Measurements from ENCODE around the gene ABCA1. TPM values are rescaled to one million over a fixed set of nuclear protein-coding genes. Genes with fewer than 3 reads are reported as not detected.

ABCA1 gene
- polyA plus RNA-seq, 3 donors: 2.0 to 5.1 (median 2.7) TPM

DNA sequence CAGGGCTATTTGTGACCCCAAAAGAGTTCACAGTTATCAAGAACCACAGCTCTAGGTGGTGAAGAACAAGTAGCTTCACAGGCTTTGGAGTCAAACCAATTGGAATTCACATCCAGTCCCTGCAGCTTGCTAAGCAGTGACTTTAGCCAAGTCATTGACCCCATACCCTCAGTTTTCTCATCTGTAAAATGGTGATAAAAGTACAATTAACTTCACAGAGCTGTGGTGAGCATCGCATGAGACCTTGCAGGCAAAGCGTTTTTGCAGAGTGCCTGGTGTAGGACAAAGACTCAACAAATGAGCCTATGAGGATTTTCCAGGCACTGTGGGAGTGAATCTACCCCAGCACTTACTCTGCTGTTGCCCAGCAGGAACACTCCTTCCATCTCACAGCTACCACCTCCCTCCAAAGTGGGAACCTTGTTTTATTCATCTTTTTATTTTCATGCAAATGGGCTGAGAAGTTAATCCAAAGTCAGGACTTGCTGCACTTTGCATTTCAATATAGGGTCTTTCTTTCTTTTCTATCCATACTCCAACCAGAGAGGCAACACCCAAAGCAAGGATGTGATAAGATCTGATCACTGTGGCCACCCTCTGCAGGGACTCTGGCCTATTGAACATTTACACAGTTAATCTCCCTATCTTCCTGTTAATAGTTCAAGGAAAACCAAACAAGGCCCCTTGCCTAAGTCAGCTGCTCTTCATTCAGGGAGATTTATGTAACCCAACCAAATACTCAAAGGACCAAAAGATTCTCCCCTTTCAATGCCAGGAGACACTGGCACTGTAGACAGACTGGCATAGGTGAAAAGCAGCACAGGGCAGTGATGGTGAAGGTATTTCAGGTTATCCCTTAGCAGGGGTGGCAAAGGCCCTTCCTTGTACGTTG lies 41.9 kb downstream of the ABCA1 start:
- Mint-ChIP-seq H3K9me3 (peaks cover 0 to 5% (median 3%) of the 10 kb centered on the region in 7 donors), H3K36me3 (peaks cover 73 to 81% of the 10 kb centered on the region in 2 donors), H3K27ac (no peak overlapping the region), H3K27me3 (ENCODE audit: low read depth in 3 of 3) (no peaks in the 10 kb centered on the region), H3K4me3 (no peak overlapping the region), H3K4me1 (no peaks in the 10 kb centered on the region)
- intact Hi-C loops (cut with micrococcal nuclease): loop anchor here in 1 of 2 donors (5.0 kb wide), 1 partner anchor 39 kb away; no protein-coding TSS in a partner anchor
- Histone ChIP-seq H3K4me1 (ENCODE audit: control insufficient read depth in 1 of 2, insufficient read depth in 2 of 2, low read length in 2 of 2) (no peaks in the 10 kb centered on the region), H3K9ac (ENCODE audit: insufficient read depth, low read length, poor library complexity, severe bottlenecking) (no peak overlapping the region), H3K27me3 (ENCODE audit: control insufficient read depth in 2 of 2, insufficient read depth in 2 of 2, low read length in 2 of 2) (no peaks in the 10 kb centered on the region), H3K36me3 (replicated peaks in 1 of 2; ENCODE audit: control insufficient read depth in 1 of 2, insufficient read depth in 2 of 2, low read length in 2 of 2) (peaks cover 51 to 67% of the 10 kb centered on the region in 2 donors), H4K20me1 (ENCODE audit: insufficient read depth, low read length) (peaks cover 8% of the 10 kb centered on the region), H3K9me3 (replicated peaks in 1 of 2; ENCODE audit: control insufficient read depth in 1 of 2, insufficient read depth in 1 of 2, low read length in 2 of 2) (no peaks in the 10 kb centered on the region), H3K4me2 (replicated peaks; ENCODE audit: extremely low read depth, low read length, poor library complexity, severe bottlenecking) (no peak overlapping the region), H2AFZ (ENCODE audit: insufficient read depth, low read depth, low read length, poor library complexity, severe bottlenecking) (no peak overlapping the region), H3K27ac (ENCODE audit: low read depth in 1 of 2, low read length in 2 of 2) (no peak overlapping the region), H3K79me2 (ENCODE audit: insufficient read depth, low read length) (no peaks in the 10 kb centered on the region), H3K4me3 (replicated peaks in 1 of 3; ENCODE audit: low read depth in 2 of 3, low read length in 3 of 3) (no peak overlapping the region)
- no peak for DNase-seq
- 100% methylated on average over 2 of the region's 3 CpGs for WGBS (ENCODE audit: insufficient coverage)
- TF ChIP-seq, protein P1, sequence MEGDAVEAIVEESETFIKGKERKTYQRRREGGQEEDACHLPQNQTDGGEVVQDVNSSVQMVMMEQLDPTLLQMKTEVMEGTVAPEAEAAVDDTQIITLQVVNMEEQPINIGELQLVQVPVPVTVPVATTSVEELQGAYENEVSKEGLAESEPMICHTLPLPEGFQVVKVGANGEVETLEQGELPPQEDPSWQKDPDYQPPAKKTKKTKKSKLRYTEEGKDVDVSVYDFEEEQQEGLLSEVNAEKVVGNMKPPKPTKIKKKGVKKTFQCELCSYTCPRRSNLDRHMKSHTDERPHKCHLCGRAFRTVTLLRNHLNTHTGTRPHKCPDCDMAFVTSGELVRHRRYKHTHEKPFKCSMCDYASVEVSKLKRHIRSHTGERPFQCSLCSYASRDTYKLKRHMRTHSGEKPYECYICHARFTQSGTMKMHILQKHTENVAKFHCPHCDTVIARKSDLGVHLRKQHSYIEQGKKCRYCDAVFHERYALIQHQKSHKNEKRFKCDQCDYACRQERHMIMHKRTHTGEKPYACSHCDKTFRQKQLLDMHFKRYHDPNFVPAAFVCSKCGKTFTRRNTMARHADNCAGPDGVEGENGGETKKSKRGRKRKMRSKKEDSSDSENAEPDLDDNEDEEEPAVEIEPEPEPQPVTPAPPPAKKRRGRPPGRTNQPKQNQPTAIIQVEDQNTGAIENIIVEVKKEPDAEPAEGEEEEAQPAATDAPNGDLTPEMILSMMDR (IDR thresholded peaks at IDR 0.05): no peak

DNA sequence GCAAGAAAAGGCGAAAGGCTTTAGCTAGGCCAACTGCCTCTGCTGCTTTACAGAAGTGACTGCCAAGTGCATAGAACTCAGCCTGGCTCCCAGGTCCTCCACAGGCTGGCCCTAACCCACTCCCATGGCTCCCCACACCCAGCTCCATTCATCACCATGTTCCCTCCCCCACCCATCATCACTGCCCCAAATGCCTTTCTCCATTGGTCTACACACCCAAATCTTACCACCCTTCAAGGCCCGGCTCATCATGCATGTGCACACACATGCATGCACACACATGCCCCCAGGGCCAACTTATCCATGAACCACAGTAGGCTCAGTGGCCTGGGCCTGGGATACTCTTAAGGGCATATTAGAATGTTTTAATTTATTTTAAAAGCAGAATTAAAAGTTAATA lies 44.8 kb downstream of the ABCA1 start:
- peaks cover 0 to 1% (median 0%) of the 10 kb centered on the region in 3 donors for H3K27me3 Mint-ChIP-seq (ENCODE audit: low read depth in 3 of 3)
- H3K4me1 Mint-ChIP-seq: peaks cover 4% of the 10 kb centered on the region
- intact Hi-C loops (cut with micrococcal nuclease): loop anchor here in 1 of 2 donors (5.0 kb wide), 1 partner anchor 34 kb away; no protein-coding TSS in a partner anchor
- H3K27ac Mint-ChIP-seq: peak overlapping the region in 1 of 7 donors; percentile 15
- Histone ChIP-seq H3K27me3 (ENCODE audit: control insufficient read depth in 2 of 2, insufficient read depth in 2 of 2, low read length in 2 of 2) (no peaks in the 10 kb centered on the region), H3K4me3 (replicated peaks in 1 of 3; ENCODE audit: low read depth in 2 of 3, low read length in 3 of 3) (no peak overlapping the region), H4K20me1 (ENCODE audit: insufficient read depth, low read length) (no peaks in the 10 kb centered on the region), H3K27ac (ENCODE audit: low read depth in 1 of 2, low read length in 2 of 2) (no peak overlapping the region), H3K4me1 (ENCODE audit: control insufficient read depth in 1 of 2, insufficient read depth in 2 of 2, low read length in 2 of 2) (no peaks in the 10 kb centered on the region), H3K9me3 (replicated peaks in 1 of 2; ENCODE audit: control insufficient read depth in 1 of 2, insufficient read depth in 1 of 2, low read length in 2 of 2) (no peaks in the 10 kb centered on the region), H3K4me2 (replicated peaks; ENCODE audit: extremely low read depth, low read length, poor library complexity, severe bottlenecking) (no peak overlapping the region), H3K9ac (ENCODE audit: insufficient read depth, low read length, poor library complexity, severe bottlenecking) (no peak overlapping the region), H2AFZ (ENCODE audit: insufficient read depth, low read depth, low read length, poor library complexity, severe bottlenecking) (no peak overlapping the region), H3K36me3 (replicated peaks in 1 of 2; ENCODE audit: control insufficient read depth in 1 of 2, insufficient read depth in 2 of 2, low read length in 2 of 2) (peaks cover 45 to 73% of the 10 kb centered on the region in 2 donors), H3K79me2 (ENCODE audit: insufficient read depth, low read length) (no peaks in the 10 kb centered on the region)
- peaks cover 93% of the 10 kb centered on the region in 2 donors for H3K36me3 Mint-ChIP-seq
- DNase-seq: no peak
- peaks cover 0 to 5% (median 3%) of the 10 kb centered on the region in 7 donors for H3K9me3 Mint-ChIP-seq
- H3K4me3 Mint-ChIP-seq: no peak overlapping the region
- TF ChIP-seq, protein P1 (IDR thresholded peaks at IDR 0.05): no peak
- 100% methylated on average over 1 of the region's 2 CpGs for WGBS (ENCODE audit: insufficient coverage)

Data from CD14-positive monocyte (primary cell).